A549 (cell line): Measurements from ENCODE around the gene ALPK3.

Source experiments
- BCL3 ChIP-seq: fragments of >200 bp; sonication (Bioruptor Twin); formaldehyde crosslinking; IDR thresholded peaks from 3 replicates; pipeline ENCODE4 v1.6.1; 2016
- CTCF ChIP-seq: fragments of >200 bp; sonication (Bioruptor Twin); formaldehyde crosslinking; IDR thresholded peaks from 3 replicates; pipeline ENCODE4 v1.5.1; 2016
- EHMT2 ChIP-seq: fragments of 200-600 bp; sonication (generic); IDR thresholded peaks from 2 replicates; pipeline ENCODE4 v1.6.1; 2016; ENCODE audit warnings: antibody characterized with exemption, low read depth, mild to moderate bottlenecking, moderate library complexity
- EP300 ChIP-seq, 2 experiments: fragments of >200 bp; sonication (Bioruptor Twin); formaldehyde crosslinking; IDR thresholded peaks; 2 replicates in 1 of 2; 3 replicates in 1 of 2; pipeline ENCODE4 v1.6.1; 2016 to 2017
- PBX3 ChIP-seq: IDR thresholded peaks from 2 replicates; pipeline ENCODE4 v1.6.1; 2012
- POLR2A ChIP-seq: IDR thresholded peaks from 2 replicates; pipeline ENCODE4 v1.6.1; 2012; ENCODE audit warnings: mild to moderate bottlenecking, low read length
- POLR2AphosphoS2 ChIP-seq: conservative IDR thresholded peaks from 2 replicates; pipeline ENCODE4 v1.6.1; 2012; ENCODE audit warnings: low read length, improper control_type of control experiment, inconsistent platforms
- RAD21 ChIP-seq, 2 experiments: fragments of >200 bp in 1 of 2; sonication (Bioruptor Twin) in 1 of 2; formaldehyde crosslinking in 1 of 2; IDR thresholded peaks in 1 of 2; conservative IDR thresholded peaks in 1 of 2; 2 replicates in 1 of 2; 3 replicates in 1 of 2; pipeline ENCODE4 v1.6.1; 2012 to 2018; ENCODE audit warnings: inconsistent platforms in 1 of 2
- REST ChIP-seq: fragments of 200-600 bp; sonication (generic); IDR thresholded peaks from 2 replicates; pipeline ENCODE4 v1.6.1; 2016; ENCODE audit warnings: antibody characterized with exemption, mild to moderate bottlenecking, moderate library complexity

GRCh38 chr15:84914351-84914750, 97.2 kb downstream of the ALPK3 start:
- no peak for TF ChIP-seq EHMT2
- no peak for TF ChIP-seq POLR2AphosphoS2
- TF ChIP-seq CTCF, result no peak
- no peak for TF ChIP-seq RAD21 (conservative IDR thresholded peaks at IDR 0.05 in 1 of 2, IDR thresholded peaks at IDR 0.05 in 1 of 2)
- no peak for TF ChIP-seq BCL3
- no peak for TF ChIP-seq PBX3
- TF ChIP-seq REST, result no peak
- TF ChIP-seq POLR2A, result no peak
- no peak for TF ChIP-seq EP300 (IDR thresholded peaks at IDR 0.05)
